Neural cell (in vitro differentiated cells): ENCODE data around the gene RNF7.

Experiments used
- EP300 ChIP-seq: fragments of 450-650 bp; conservative IDR thresholded peaks from 2 replicates; pipeline ENCODE4 v1.6.1; 2014; ENCODE audit warnings: antibody characterized with exemption, mild to moderate bottlenecking, moderate library complexity; ENCODE audit not compliant: poor library complexity, severe bottlenecking
- POLR2AphosphoS5 ChIP-seq: IDR thresholded peaks from 2 replicates; pipeline ENCODE4 v1.6.1; 2012
- TF ChIP-seq, protein P1 (sequence below): fragments of 450-650 bp; IDR thresholded peaks from 2 replicates; pipeline ENCODE4 v1.5.1; 2014; ENCODE audit warnings: antibody characterized with exemption, mild to moderate bottlenecking, moderate library complexity; ENCODE audit not compliant: poor library complexity, severe bottlenecking

DNA sequence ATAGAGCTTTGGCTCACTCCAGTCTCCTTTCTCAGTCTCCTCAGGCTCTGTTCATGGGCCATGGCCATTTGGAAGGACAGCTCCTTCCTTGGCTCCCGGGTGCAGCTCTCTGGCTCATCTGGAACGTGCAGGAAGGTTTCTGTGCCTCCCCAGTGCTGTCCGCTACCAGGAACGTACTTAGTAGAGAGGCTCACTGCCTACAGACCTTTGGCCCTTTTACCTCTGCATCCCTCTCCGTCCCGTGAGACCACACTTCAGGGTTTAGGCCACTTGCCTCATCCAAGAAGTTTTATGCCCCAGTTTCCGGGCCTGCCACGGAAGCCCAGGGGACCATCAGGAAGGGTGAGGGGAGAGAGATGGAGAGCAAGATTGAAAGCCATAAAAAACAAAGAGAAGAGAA, 46.0 kb downstream of the RNF7 start:
- TF ChIP-seq EP300, result no peak
- TF ChIP-seq POLR2AphosphoS5, result no peak
- TF ChIP-seq, protein P1, sequence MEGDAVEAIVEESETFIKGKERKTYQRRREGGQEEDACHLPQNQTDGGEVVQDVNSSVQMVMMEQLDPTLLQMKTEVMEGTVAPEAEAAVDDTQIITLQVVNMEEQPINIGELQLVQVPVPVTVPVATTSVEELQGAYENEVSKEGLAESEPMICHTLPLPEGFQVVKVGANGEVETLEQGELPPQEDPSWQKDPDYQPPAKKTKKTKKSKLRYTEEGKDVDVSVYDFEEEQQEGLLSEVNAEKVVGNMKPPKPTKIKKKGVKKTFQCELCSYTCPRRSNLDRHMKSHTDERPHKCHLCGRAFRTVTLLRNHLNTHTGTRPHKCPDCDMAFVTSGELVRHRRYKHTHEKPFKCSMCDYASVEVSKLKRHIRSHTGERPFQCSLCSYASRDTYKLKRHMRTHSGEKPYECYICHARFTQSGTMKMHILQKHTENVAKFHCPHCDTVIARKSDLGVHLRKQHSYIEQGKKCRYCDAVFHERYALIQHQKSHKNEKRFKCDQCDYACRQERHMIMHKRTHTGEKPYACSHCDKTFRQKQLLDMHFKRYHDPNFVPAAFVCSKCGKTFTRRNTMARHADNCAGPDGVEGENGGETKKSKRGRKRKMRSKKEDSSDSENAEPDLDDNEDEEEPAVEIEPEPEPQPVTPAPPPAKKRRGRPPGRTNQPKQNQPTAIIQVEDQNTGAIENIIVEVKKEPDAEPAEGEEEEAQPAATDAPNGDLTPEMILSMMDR, result no peak
